Measurements from ENCODE around the gene TECPR1. TPM values are rescaled to one million over a fixed set of nuclear protein-coding genes. Genes with fewer than 3 reads are reported as not detected.

The TECPR1 gene
- total and polyA plus RNA-seq, 2 of the 8 experiments (the other 6 are each of a cell fraction or from before 2014, with no cell fraction given) = 1.3 to 11.1 TPM

GRCh38 chr7:98257701-98258100 lies 5.7 kb upstream of the TECPR1 start:
- peaks cover 0 to 4% of the 10 kb centered on the region in 2 experiments; a peak in 1 of 4 replicates for H3K79me2 ChIP-seq (ENCODE audit: control insufficient read depth in 1 of 2, insufficient read depth in 2 of 2, low read length in 2 of 2)
- TF ChIP-seq SIN3A (conservative IDR thresholded peaks at IDR 0.05 in 1 of 2, IDR thresholded peaks at IDR 0.05 in 1 of 2; ENCODE audit: low read depth in 1 of 2, low read length in 2 of 2) (no peak), CEBPB (IDR thresholded peaks at IDR 0.05; ENCODE audit: low read depth, low read length) (no peak), KDM4A (IDR thresholded peaks at IDR 0.05; ENCODE audit: low read depth, low read length, severe bottlenecking) (no peak), SRF (IDR thresholded peaks at IDR 0.05; ENCODE audit: low read depth, low read length) (no peak), SP2 (IDR thresholded peaks at IDR 0.05; ENCODE audit: low read length) (no peak), CBX5 (IDR thresholded peaks at IDR 0.05; ENCODE audit: low read depth, low read length) (no peak)
- H3K4me3 ChIP-seq (ENCODE audit: extremely low read depth in 1 of 4, insufficient read depth in 2 of 4, low read depth in 3 of 4, low read length in 4 of 4) = no peak overlapping the region
- H3K4me1 ChIP-seq (replicated peaks in 1 of 4; ENCODE audit: control insufficient read depth in 3 of 4, insufficient read depth in 4 of 4, low read length in 3 of 4) = peaks cover 0 to 2% (median under 1%) of the 10 kb centered on the region in 4 experiments; a peak in 1 of 7 replicates
- H2BK5ac ChIP-seq (ENCODE audit: low read depth, low read length) = no peak overlapping the region
- H2BK20ac ChIP-seq (ENCODE audit: low read length) = no peak overlapping the region
- no peak overlapping the region for H2BK120ac ChIP-seq (replicated peaks; ENCODE audit: low read depth, low read length)
- H4K5ac ChIP-seq (ENCODE audit: insufficient read length, low read depth, low read length) = no peak overlapping the region
- peaks cover 0 to 2% (median 0%) of the 10 kb centered on the region in 4 experiments; a peak in 4 of 8 replicates for H3K36me3 ChIP-seq (ENCODE audit: control insufficient read depth in 2 of 4, insufficient read depth in 4 of 4, low read length in 3 of 4)
- no peak overlapping the region for H4K8ac ChIP-seq (ENCODE audit: extremely low read depth, insufficient read depth, low read length)
- no peaks in the 10 kb centered on the region; the same call in 1 of the 2 replicates for H3K79me1 ChIP-seq (ENCODE audit: low read depth, low read length)
- H3K56ac ChIP-seq (replicated peaks; ENCODE audit: insufficient read length, low read depth, low read length) = no peak overlapping the region
- no peak overlapping the region for H3K23ac ChIP-seq (ENCODE audit: insufficient read length)
- H3K18ac ChIP-seq (ENCODE audit: extremely low read depth, low read length) = no peak overlapping the region
- no peak overlapping the region for H3K14ac ChIP-seq (ENCODE audit: insufficient read length)
- H4K91ac ChIP-seq (replicated peaks; ENCODE audit: insufficient read length, low read length) = no peak overlapping the region
- no peak overlapping the region for H2BK15ac ChIP-seq (ENCODE audit: low read length)
- no peak overlapping the region for H3K9ac ChIP-seq (replicated peaks in 1 of 4; ENCODE audit: extremely low read depth in 1 of 4, low read depth in 3 of 4, low read length in 3 of 4)
- no peak overlapping the region for H3K4ac ChIP-seq (replicated peaks; ENCODE audit: insufficient read length, low read depth, low read length)
- H3K4me2 ChIP-seq (ENCODE audit: insufficient read depth in 1 of 2, low read depth in 2 of 2, low read length in 2 of 2) = no peak overlapping the region
- H2AK5ac ChIP-seq (ENCODE audit: low read depth, low read length) = no peak overlapping the region
- FAIRE-seq (no peak), DNase-seq (ENCODE audit: low read depth in 1 of 2, low spot score in 2 of 2) (no peak)
- 75% methylated on average over 6 of the region's 6 CpGs; no CpG with 5 or more reads in 1 of the 2 experiments for WGBS, 2 experiments (ENCODE audit: extremely low coverage in 1 of 2, insufficient coverage in 1 of 2, insufficient read length in 1 of 2, insufficient replicate concordance in 2 of 2, low coverage in 1 of 2, low lambda C conversion rate in 2 of 2, missing lambda C conversion rate in 1 of 2)
- no peaks in the 10 kb centered on the region for H3K27me3 ChIP-seq (replicated peaks in 1 of 4; ENCODE audit: control insufficient read depth in 3 of 4, extremely low read depth in 1 of 4, insufficient read depth in 3 of 4, low read length in 3 of 4)
- CTCF ChIA-PET (ENCODE audit: partially characterized antibody) = interaction anchor here (0.6 kb wide), 1 partner anchor 138 kb away, joined by 3 read pairs; no protein-coding TSS in a partner anchor
- no peak overlapping the region for H3K27ac ChIP-seq (ENCODE audit: low read depth, low read length)
- no peak overlapping the region for H2BK12ac ChIP-seq (ENCODE audit: low read depth, low read length)
- no peaks in the 10 kb centered on the region for H3K9me3 ChIP-seq (ENCODE audit: insufficient read depth in 2 of 2, low read depth in 1 of 2, low read length in 1 of 2)
- POLR2A ChIA-PET (ENCODE audit: partially characterized antibody) = no interaction called here
- H4K20me1 ChIP-seq (replicated peaks in 1 of 2; ENCODE audit: control insufficient read depth in 1 of 2, insufficient read depth in 2 of 2, low read length in 2 of 2) = peaks cover 0 to 5% of the 10 kb centered on the region in 2 experiments
- H2AFZ ChIP-seq (ENCODE audit: low read length) = no peak overlapping the region
- no peaks in the 10 kb centered on the region; the same call in 1 of the 2 replicates for H3K23me2 ChIP-seq (ENCODE audit: low read depth, low read length)
